K562 (cell line): ENCODE measurements around the gene ADD3. TPM values are rescaled to one million over a fixed set of nuclear protein-coding genes. Genes with fewer than 3 reads are reported as not detected.

ENCODE experiments used
- ATAC-seq: fragments of 200-7000 bp; cut with Tn5 transposase; 3 replicates; pipeline ENCODE4 v1.9.1; 2020; ENCODE audit warnings: moderate library complexity
- BruUV-seq: library from RNA; stranded (reverse); fragments of 400-500 nt; replicated peaks from 2 replicates; lab custom pipeline; 2021; lab: Mats Ljungman, UMichigan
- CTCF ChIA-PET: fragments of 300-600 bp; formaldehyde crosslinking; extraction: SDS; loops from one replicate; lab custom pipeline; 2021; ENCODE audit warnings: low intra/inter-chr PET ratio; lab: Yijun Ruan, JAX
- POLR2A ChIA-PET: fragments of 300-600, 350-650 bp; sonication (Branson Sonifier 250); formaldehyde crosslinking; extraction: SDS; loops from one replicate; lab custom pipeline; 2021; ENCODE audit warnings: antibody characterized with exemption, inconsistent platforms; lab: Yijun Ruan, JAX
- DNase-seq, 4 experiments: peaks; one replicate each; pipeline versions ENCODE4 v3.0.0 to v3.0.0-alpha.2; 2011 to 2018; ENCODE audit warnings: low spot score in 3 of 4, mixed read lengths in 3 of 4; ENCODE audit errors: extremely low read depth in 1 of 4
- FAIRE-seq: peaks from 2 replicates; lab custom pipeline; 2011; peaks lifted over from hg19 to GRCh38; lab: Jason Lieb, UNC
- H2AFZ ChIP-seq: 2 replicates; pipeline ENCODE4 v1.6.0; 2011; ENCODE audit warnings: low read depth, low read length, control low read depth, inconsistent platforms
- H3K27ac ChIP-seq: fragments of 200-600 bp; 3 replicates; pipeline ENCODE4 v1.8.0; 2011; ENCODE audit warnings: low read depth, mild to moderate bottlenecking, control low read depth, inconsistent platforms, low read length, moderate library complexity, mixed read lengths; ENCODE audit errors: extremely low read depth
- H3K27me3 ChIP-seq, 2 experiments: fragments of 300-600 bp in 1 of 2; 2 replicates in 1 of 2; 3 replicates in 1 of 2; pipeline versions ENCODE4 v1.6.0 to v1.8.0; 2011; ENCODE audit warnings: inconsistent platforms in 2 of 2, low read length in 2 of 2, mild to moderate bottlenecking in 1 of 2, mixed read lengths in 1 of 2, moderate library complexity in 1 of 2; ENCODE audit not compliant: control insufficient read depth in 2 of 2, insufficient read depth in 2 of 2
- H3K36me3 ChIP-seq: fragments of 300-600 bp; 3 replicates; pipeline ENCODE4 v1.8.0; 2011; ENCODE audit warnings: mild to moderate bottlenecking, low read length, inconsistent platforms; ENCODE audit not compliant: control insufficient read depth, insufficient read depth
- H3K4me1 ChIP-seq, 2 experiments: fragments of 200-600 bp in 1 of 2; replicated peaks in 1 of 2; 2 replicates in 1 of 2; 3 replicates in 1 of 2; pipeline versions ENCODE4 v1.5.1 to v1.8.0; 2011; ENCODE audit warnings: inconsistent platforms in 2 of 2, low read length in 2 of 2, mild to moderate bottlenecking in 1 of 2, mixed read lengths in 1 of 2, moderate library complexity in 1 of 2; ENCODE audit not compliant: control insufficient read depth in 2 of 2, insufficient read depth in 2 of 2
- H3K4me2 ChIP-seq: 2 replicates; pipeline ENCODE4 v1.6.1; 2011; ENCODE audit warnings: low read length, control low read depth, inconsistent platforms, mixed read lengths; ENCODE audit not compliant: insufficient read depth
- H3K4me3 ChIP-seq: fragments of 200-600 bp; sonication (generic), shearing (Covaris generic); 2 replicates; pipeline ENCODE4 v1.5.1; 2016; ENCODE audit warnings: control low read depth, inconsistent platforms
- H3K79me2 ChIP-seq: fragments of 200-600 bp; 3 replicates; pipeline ENCODE4 v1.8.0; 2011; ENCODE audit warnings: low read length, inconsistent platforms; ENCODE audit not compliant: control insufficient read depth, insufficient read depth
- H3K9ac ChIP-seq, 2 experiments: 2 replicates each; pipeline versions ENCODE4 v1.6.0 to v1.6.1; 2011; ENCODE audit warnings: low read depth in 2 of 2, low read length in 2 of 2, control low read depth in 1 of 2, inconsistent platforms in 1 of 2, mild to moderate bottlenecking in 1 of 2, mixed read lengths in 1 of 2; ENCODE audit not compliant: insufficient read depth in 1 of 2
- H3K9me1 ChIP-seq: one replicate; pipeline ENCODE4 v1.6.0; 2011; ENCODE audit warnings: inconsistent platforms, mild to moderate bottlenecking, low read length, moderate library complexity; ENCODE audit not compliant: control insufficient read depth, insufficient read depth
- H3K9me3 ChIP-seq: replicated peaks from 2 replicates; pipeline ENCODE4 v1.5.1; 2011; ENCODE audit warnings: low read depth, low read length, inconsistent platforms; ENCODE audit not compliant: control insufficient read depth, insufficient read depth
- H4K20me1 ChIP-seq: replicated peaks from 2 replicates; pipeline ENCODE4 v1.6.1; 2011; ENCODE audit warnings: low read length, inconsistent platforms, mixed read lengths; ENCODE audit not compliant: control insufficient read depth, insufficient read depth
- BRD4 ChIP-seq: fragments of 200-600 bp; sonication (generic); IDR thresholded peaks from 2 replicates; pipeline ENCODE4 v1.6.1; 2017; ENCODE audit warnings: inconsistent platforms
- DACH1 ChIP-seq: fragments of 450-650 bp; IDR thresholded peaks from 2 replicates; pipeline ENCODE4 v1.6.1; 2018; ENCODE audit not compliant: partially characterized antibody
- ETV6 ChIP-seq, 3 experiments: fragments of 150-350 bp in 1 of 3; sonication (generic) in 1 of 3; formaldehyde crosslinking in 1 of 3; IDR thresholded peaks; 2 replicates each; pipeline versions ENCODE4 v1.6.1 to v1.8.0; 2014 to 2022; ENCODE audit warnings: borderline replicate concordance in 2 of 3, low read depth in 2 of 3, antibody characterized with exemption in 1 of 3, low read length in 1 of 3, mild to moderate bottlenecking in 1 of 3, missing genetic modification reagents in 1 of 3
- MEIS2 ChIP-seq: fragments of 450-650 bp; IDR thresholded peaks from 2 replicates; pipeline ENCODE4 v1.6.1; 2014; ENCODE audit warnings: mild to moderate bottlenecking; ENCODE audit not compliant: partially characterized antibody
- NR4A1 ChIP-seq, 2 experiments: fragments of 250-450 bp in 1 of 2; fragments of 450-650 bp in 1 of 2; sonication (Bioruptor Pico) in 1 of 2; IDR thresholded peaks; 2 replicates each; pipeline versions ENCODE4 v1.4.0 to v1.6.1; 2016 to 2020; ENCODE audit warnings: mild to moderate bottlenecking in 2 of 2, missing compliant biosample characterization in 1 of 2, missing genetic modification characterization in 1 of 2, moderate library complexity in 1 of 2
- SAFB ChIP-seq: fragments of 200-400 bp; formaldehyde crosslinking; IDR thresholded peaks from 2 replicates; pipeline ENCODE4 v1.6.1; 2017; ENCODE audit warnings: low read depth, low read length, borderline replicate concordance
- SRSF1 ChIP-seq: fragments of 200-400 bp; formaldehyde crosslinking; IDR thresholded peaks from 2 replicates; pipeline ENCODE4 v1.6.1; 2017; ENCODE audit warnings: mild to moderate bottlenecking, low read depth, low read length, moderate library complexity
- ZC3H11A ChIP-seq: IDR thresholded peaks from 2 replicates; pipeline ENCODE4 v1.6.1; 2012; ENCODE audit warnings: low read depth, low read length, improper control_type of control experiment
- ZFP36 ChIP-seq: fragments of 150-350 bp; IDR thresholded peaks from 2 replicates; pipeline ENCODE4 v1.6.1; 2018; ENCODE audit warnings: low read length, low read depth; ENCODE audit not compliant: partially characterized antibody
- ZNF146 ChIP-seq: IDR thresholded peaks from one replicate; pipeline ENCODE4 v1.6.1; 2018; ENCODE audit warnings: missing compliant biosample characterization; ENCODE audit not compliant: unreplicated experiment
- ZNF644 ChIP-seq: fragments of 200-800 bp; sonication (Bioruptor generic); IDR thresholded peaks from 2 replicates; pipeline ENCODE4 v1.6.1; 2016; ENCODE audit warnings: low read depth, missing genetic modification characterization, missing compliant biosample characterization
- ZNF699 ChIP-seq: fragments of 250-450 bp; sonication (Bioruptor Pico); IDR thresholded peaks from 2 replicates; pipeline ENCODE4 v1.8.0; 2021; ENCODE audit warnings: mild to moderate bottlenecking, moderate library complexity; ENCODE audit not compliant: insufficient replicate concordance
- WGBS: fragments of 100-300 bp; shearing (Covaris generic); methylation state at CpG from one replicate; pipeline ENCODE4 v1.1.6; 2016; ENCODE audit warnings: low coverage, mixed read lengths; ENCODE audit not compliant: insufficient coverage; ENCODE audit errors: missing lambda C conversion rate; 5-methylcytosine and 5-hydroxymethylcytosine counted together
- in situ Hi-C: fragments of 300-500 bp; cut with MboI; formaldehyde crosslinking; loops from 4 replicates; pipeline ENCODE4 v1.15.0; 2018; ENCODE audit warnings: inconsistent platforms, mixed read lengths
- intact Hi-C: fragments of 100-400 bp; cut with micrococcal nuclease; formaldehyde crosslinking; loops from 2 replicates; pipeline ENCODE4 v1.14.2; 2022
- polyA plus RNA-seq, 8 experiments: library from polyadenylated mRNA; depleted of rRNA in 4 of 8; stranded (reverse) in 5 of 8; unstranded in 3 of 8; fragments of >200 nt; fragmentation: Nextera tagmentation in 2 of 8; fragmentation: Illumina TruSeq in 1 of 8; extraction: Ambion mirVana in 2 of 8; extraction: Trizol in 1 of 8; gene quantifications; 2 replicates each; pipeline versions ENCODE4 v1.2.1 to v1.2.3, GENCODE V29; 2011 to 2014; ENCODE audit warnings: inconsistent platforms in 1 of 8, missing spikeins in 1 of 8
- total RNA-seq, 7 experiments: library from RNA; depleted of rRNA in 6 of 7; stranded (reverse); fragments of >200 nt in 6 of 7; fragmentation: Illumina TruSeq in 2 of 7; extraction: Trizol in 2 of 7; gene quantifications; 2 replicates each; pipeline versions ENCODE4 v1.2.1 to v1.2.3, GENCODE V29; 2011 to 2021; ENCODE audit warnings: low replicate concordance in 1 of 7
- TF ChIP-seq, protein P1 (sequence below), 2 experiments: IDR thresholded peaks; 2 replicates each; pipeline ENCODE4 v1.6.1; 2011; ENCODE audit warnings: borderline replicate concordance in 1 of 2, control low read depth in 1 of 2, low read depth in 1 of 2, low read length in 1 of 2, mild to moderate bottlenecking in 1 of 2, mixed read lengths in 1 of 2, moderate library complexity in 1 of 2; ENCODE audit not compliant: insufficient read depth in 1 of 2, insufficient read length in 1 of 2, poor library complexity in 1 of 2, severe bottlenecking in 1 of 2; ENCODE audit errors: extremely low read depth in 1 of 2
- TF ChIP-seq, protein P2 (sequence below): sonication (generic); formaldehyde crosslinking; IDR thresholded peaks from 2 replicates; pipeline ENCODE4 v1.8.1; 2023; ENCODE audit warnings: mild to moderate bottlenecking, missing genetic modification reagents, moderate library complexity
- TF ChIP-seq, protein P3 (sequence below): fragments of 250-450 bp; sonication (Bioruptor Pico); IDR thresholded peaks from 2 replicates; pipeline ENCODE4 v1.5.0; 2021; ENCODE audit warnings: mild to moderate bottlenecking, moderate library complexity

The ADD3 gene
- total and polyA plus RNA-seq, 9 of the 15 experiments (the other 6 are each of a cell fraction or from before 2014, with no cell fraction given) = 13.2 to 125 (median 31.7) TPM

DNA sequence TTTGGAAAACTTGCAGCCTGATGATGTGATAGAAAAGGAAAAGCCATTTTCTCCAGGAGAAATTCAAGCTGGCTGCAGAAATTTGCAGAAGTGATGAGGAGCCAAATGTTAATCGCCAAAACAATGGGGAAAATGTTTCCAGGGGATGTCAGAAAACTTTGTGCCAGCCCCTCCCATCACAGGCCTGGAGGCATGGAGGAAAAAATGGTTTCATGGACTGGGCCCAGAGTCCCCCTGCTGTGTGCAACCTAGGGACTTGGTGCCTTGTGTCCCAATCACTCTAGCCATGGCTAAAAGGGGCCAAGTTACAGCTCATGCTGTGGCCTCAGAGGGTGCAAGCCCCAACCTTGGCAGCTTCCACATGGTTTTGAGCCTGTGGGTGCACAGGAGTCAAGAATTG lies 41.0 kb downstream of the ADD3 start:
- Histone ChIP-seq H3K9ac (no peak overlapping the region), H3K4me2 (no peak overlapping the region), H3K9me3 (peaks cover 2% of the 10 kb centered on the region; the same call in 1 of the 2 replicates), H3K9me1 (no peaks in the 10 kb centered on the region), H3K4me3 (no peak overlapping the region), H3K4me1 (no peaks in the 10 kb centered on the region), H3K27me3 (no peaks in the 10 kb centered on the region), H2AFZ (no peak overlapping the region), H3K27ac (no peak overlapping the region), H3K36me3 (no peaks in the 10 kb centered on the region), H4K20me1 (no peaks in the 10 kb centered on the region), H3K79me2 (peaks cover 20% of the 10 kb centered on the region; the same call in 2 of the 3 replicates)
- DNase-seq (no peak), FAIRE-seq (no peak), ATAC-seq (no peak)
- CTCF ChIA-PET = no interaction called here
- 80% methylated on average over 1 of the region's 1 CpG for WGBS
- POLR2A ChIA-PET = interaction anchor here (1.0 to 1.2 kb wide), 2 partner anchors 9 to 10 kb away, joined by 3 read pairs; no protein-coding TSS in a partner anchor
- intact Hi-C loops (no loop called here), in situ Hi-C loops (no loop called here)
- BruUV-seq = no TSS peak
- no peak for TF ChIP-seq SRSF1
- TF ChIP-seq NR4A1 (CRISPR knock-in tag; IDR thresholded peaks at IDR 0.05) = no peak
- no peak for TF ChIP-seq NR4A1 (tag; IDR thresholded peaks at IDR 0.05)
- TF ChIP-seq DACH1 = no peak
- TF ChIP-seq ZNF699 = no peak
- TF ChIP-seq, protein P1, sequence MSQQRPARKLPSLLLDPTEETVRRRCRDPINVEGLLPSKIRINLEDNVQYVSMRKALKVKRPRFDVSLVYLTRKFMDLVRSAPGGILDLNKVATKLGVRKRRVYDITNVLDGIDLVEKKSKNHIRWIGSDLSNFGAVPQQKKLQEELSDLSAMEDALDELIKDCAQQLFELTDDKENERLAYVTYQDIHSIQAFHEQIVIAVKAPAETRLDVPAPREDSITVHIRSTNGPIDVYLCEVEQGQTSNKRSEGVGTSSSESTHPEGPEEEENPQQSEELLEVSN (IDR thresholded peaks at IDR 0.05; ENCODE audit: borderline replicate concordance in 1 of 2, extremely low read depth in 1 of 2, insufficient read depth in 1 of 2, insufficient read length in 1 of 2, low read depth in 1 of 2, low read length in 1 of 2, poor library complexity in 1 of 2, severe bottlenecking in 1 of 2) = no peak
- TF ChIP-seq ZFP36 = peak; percentile 50
- no peak for TF ChIP-seq ZNF644 (tag)
- no peak for TF ChIP-seq SAFB
- TF ChIP-seq, protein P2, sequence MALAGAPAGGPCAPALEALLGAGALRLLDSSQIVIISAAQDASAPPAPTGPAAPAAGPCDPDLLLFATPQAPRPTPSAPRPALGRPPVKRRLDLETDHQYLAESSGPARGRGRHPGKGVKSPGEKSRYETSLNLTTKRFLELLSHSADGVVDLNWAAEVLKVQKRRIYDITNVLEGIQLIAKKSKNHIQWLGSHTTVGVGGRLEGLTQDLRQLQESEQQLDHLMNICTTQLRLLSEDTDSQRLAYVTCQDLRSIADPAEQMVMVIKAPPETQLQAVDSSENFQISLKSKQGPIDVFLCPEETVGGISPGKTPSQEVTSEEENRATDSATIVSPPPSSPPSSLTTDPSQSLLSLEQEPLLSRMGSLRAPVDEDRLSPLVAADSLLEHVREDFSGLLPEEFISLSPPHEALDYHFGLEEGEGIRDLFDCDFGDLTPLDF = no peak
- TF ChIP-seq, protein P3, sequence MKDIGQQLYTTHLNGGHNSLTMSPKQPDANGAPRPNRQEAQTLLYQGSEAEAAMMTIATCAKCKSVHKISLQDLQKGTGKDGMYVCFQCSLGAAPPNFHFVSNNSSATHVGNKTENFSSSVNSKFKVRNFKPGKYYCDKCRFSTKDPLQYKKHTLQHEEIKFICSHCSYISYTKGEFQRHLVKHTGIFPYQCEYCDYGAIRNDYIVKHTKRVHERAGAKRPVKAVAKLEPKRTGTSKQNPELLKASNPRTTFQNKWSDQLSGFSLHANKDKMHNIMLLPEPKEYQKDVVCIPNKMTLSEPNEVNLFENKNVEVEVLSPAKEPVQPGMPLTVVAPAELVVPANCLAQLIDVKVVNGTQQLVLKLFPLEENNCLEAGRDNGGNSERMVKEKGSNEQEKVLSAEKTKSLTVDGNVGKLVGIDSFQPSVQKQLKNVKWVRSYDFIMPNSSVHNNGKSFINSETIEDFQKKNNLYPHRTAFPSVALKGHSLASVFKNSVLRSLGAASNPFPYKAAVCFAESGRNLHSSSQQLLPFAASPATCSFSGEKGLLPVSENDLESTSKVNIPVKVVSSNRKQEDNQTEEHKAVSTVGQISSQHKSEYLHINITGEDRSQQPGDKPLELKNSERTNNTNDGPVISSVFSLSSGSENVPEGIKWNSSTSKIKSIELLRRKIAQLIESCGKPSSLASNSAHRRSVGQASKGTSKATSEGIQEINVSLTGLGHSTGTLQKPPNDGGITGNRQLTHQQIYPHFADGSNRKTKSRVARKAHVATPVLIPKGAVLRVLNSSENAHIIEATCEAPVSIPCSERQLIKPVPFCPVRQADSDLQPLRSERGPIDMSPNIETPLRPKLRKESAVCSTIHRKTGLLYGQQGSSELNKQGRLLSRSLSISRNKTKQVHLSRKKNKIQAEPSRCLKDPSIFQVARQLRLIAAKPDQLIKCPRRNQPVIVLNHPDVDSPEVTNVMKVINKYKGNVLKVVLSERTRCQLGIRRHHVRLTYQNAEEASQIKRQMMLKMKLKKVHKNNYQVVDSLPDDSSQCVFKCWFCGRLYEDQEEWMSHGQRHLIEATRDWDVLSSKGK (CRISPR knock-in tag) = no peak
- TF ChIP-seq ZNF146 = no peak
- no peak for TF ChIP-seq BRD4
- TF ChIP-seq ZC3H11A = no peak
- no peak for TF ChIP-seq ETV6 (IDR thresholded peaks at IDR 0.05; ENCODE audit: borderline replicate concordance in 1 of 2, low read depth in 2 of 2, low read length in 1 of 2)
- TF ChIP-seq ETV6 (CRISPR knock-in tag; IDR thresholded peaks at IDR 0.05; ENCODE audit: borderline replicate concordance) = no peak
- no peak for TF ChIP-seq MEIS2
